K562 (cell line): ENCODE measurements around the gene PLA2G4F. TPM values are rescaled to one million over a fixed set of nuclear protein-coding genes. Genes with fewer than 3 reads are reported as not detected.

ENCODE experiments used
- ATAC-seq: fragments of 200-7000 bp; cut with Tn5 transposase; 3 replicates; pipeline ENCODE4 v1.9.1; 2020; ENCODE audit warnings: moderate library complexity
- BruUV-seq: library from RNA; stranded (reverse); fragments of 400-500 nt; replicated peaks from 2 replicates; lab custom pipeline; 2021; lab: Mats Ljungman, UMichigan
- CTCF ChIA-PET: fragments of 300-600 bp; formaldehyde crosslinking; extraction: SDS; loops from one replicate; lab custom pipeline; 2021; ENCODE audit warnings: low intra/inter-chr PET ratio; lab: Yijun Ruan, JAX
- POLR2A ChIA-PET: fragments of 300-600, 350-650 bp; sonication (Branson Sonifier 250); formaldehyde crosslinking; extraction: SDS; loops from one replicate; lab custom pipeline; 2021; ENCODE audit warnings: antibody characterized with exemption, inconsistent platforms; lab: Yijun Ruan, JAX
- DNase-seq, 4 experiments: peaks; one replicate each; pipeline versions ENCODE4 v3.0.0 to v3.0.0-alpha.2; 2011 to 2018; ENCODE audit warnings: low spot score in 3 of 4, mixed read lengths in 3 of 4; ENCODE audit errors: extremely low read depth in 1 of 4
- FAIRE-seq: peaks from 2 replicates; lab custom pipeline; 2011; peaks lifted over from hg19 to GRCh38; lab: Jason Lieb, UNC
- H2AFZ ChIP-seq: 2 replicates; pipeline ENCODE4 v1.6.0; 2011; ENCODE audit warnings: low read depth, low read length, control low read depth, inconsistent platforms
- H3K27ac ChIP-seq: fragments of 200-600 bp; 3 replicates; pipeline ENCODE4 v1.8.0; 2011; ENCODE audit warnings: low read depth, mild to moderate bottlenecking, control low read depth, inconsistent platforms, low read length, moderate library complexity, mixed read lengths; ENCODE audit errors: extremely low read depth
- H3K27me3 ChIP-seq, 2 experiments: fragments of 300-600 bp in 1 of 2; 2 replicates in 1 of 2; 3 replicates in 1 of 2; pipeline versions ENCODE4 v1.6.0 to v1.8.0; 2011; ENCODE audit warnings: inconsistent platforms in 2 of 2, low read length in 2 of 2, mild to moderate bottlenecking in 1 of 2, mixed read lengths in 1 of 2, moderate library complexity in 1 of 2; ENCODE audit not compliant: control insufficient read depth in 2 of 2, insufficient read depth in 2 of 2
- H3K36me3 ChIP-seq: fragments of 300-600 bp; 3 replicates; pipeline ENCODE4 v1.8.0; 2011; ENCODE audit warnings: mild to moderate bottlenecking, low read length, inconsistent platforms; ENCODE audit not compliant: control insufficient read depth, insufficient read depth
- H3K4me1 ChIP-seq, 2 experiments: fragments of 200-600 bp in 1 of 2; replicated peaks in 1 of 2; 2 replicates in 1 of 2; 3 replicates in 1 of 2; pipeline versions ENCODE4 v1.5.1 to v1.8.0; 2011; ENCODE audit warnings: inconsistent platforms in 2 of 2, low read length in 2 of 2, mild to moderate bottlenecking in 1 of 2, mixed read lengths in 1 of 2, moderate library complexity in 1 of 2; ENCODE audit not compliant: control insufficient read depth in 2 of 2, insufficient read depth in 2 of 2
- H3K4me2 ChIP-seq: 2 replicates; pipeline ENCODE4 v1.6.1; 2011; ENCODE audit warnings: low read length, control low read depth, inconsistent platforms, mixed read lengths; ENCODE audit not compliant: insufficient read depth
- H3K4me3 ChIP-seq: fragments of 200-600 bp; sonication (generic), shearing (Covaris generic); 2 replicates; pipeline ENCODE4 v1.5.1; 2016; ENCODE audit warnings: control low read depth, inconsistent platforms
- H3K79me2 ChIP-seq: fragments of 200-600 bp; 3 replicates; pipeline ENCODE4 v1.8.0; 2011; ENCODE audit warnings: low read length, inconsistent platforms; ENCODE audit not compliant: control insufficient read depth, insufficient read depth
- H3K9ac ChIP-seq, 2 experiments: 2 replicates each; pipeline versions ENCODE4 v1.6.0 to v1.6.1; 2011; ENCODE audit warnings: low read depth in 2 of 2, low read length in 2 of 2, control low read depth in 1 of 2, inconsistent platforms in 1 of 2, mild to moderate bottlenecking in 1 of 2, mixed read lengths in 1 of 2; ENCODE audit not compliant: insufficient read depth in 1 of 2
- H3K9me1 ChIP-seq: one replicate; pipeline ENCODE4 v1.6.0; 2011; ENCODE audit warnings: inconsistent platforms, mild to moderate bottlenecking, low read length, moderate library complexity; ENCODE audit not compliant: control insufficient read depth, insufficient read depth
- H3K9me3 ChIP-seq: replicated peaks from 2 replicates; pipeline ENCODE4 v1.5.1; 2011; ENCODE audit warnings: low read depth, low read length, inconsistent platforms; ENCODE audit not compliant: control insufficient read depth, insufficient read depth
- H4K20me1 ChIP-seq: replicated peaks from 2 replicates; pipeline ENCODE4 v1.6.1; 2011; ENCODE audit warnings: low read length, inconsistent platforms, mixed read lengths; ENCODE audit not compliant: control insufficient read depth, insufficient read depth
- KAT2B ChIP-seq: IDR thresholded peaks from one replicate; pipeline ENCODE4 v1.6.1; 2012; ENCODE audit warnings: low read depth, mild to moderate bottlenecking, control low read depth, inconsistent platforms, low read length, moderate library complexity
- MED1 ChIP-seq: sonication (generic); formaldehyde crosslinking; IDR thresholded peaks from 2 replicates; pipeline ENCODE4 v1.8.1; 2023; ENCODE audit warnings: missing genetic modification reagents, borderline replicate concordance
- MIER1 ChIP-seq: fragments of 450-650 bp; IDR thresholded peaks from 2 replicates; pipeline ENCODE4 v1.6.1; 2016; ENCODE audit warnings: antibody characterized with exemption, mild to moderate bottlenecking, low read depth
- NRF1 ChIP-seq, 2 experiments: fragments of 450-650 bp; IDR thresholded peaks in 1 of 2; conservative IDR thresholded peaks in 1 of 2; 2 replicates each; pipeline ENCODE4 v1.6.1; 2014; ENCODE audit warnings: mild to moderate bottlenecking in 2 of 2
- POLR2G ChIP-seq: fragments of 200-400 bp; formaldehyde crosslinking; IDR thresholded peaks from 2 replicates; pipeline ENCODE4 v1.6.1; 2017; ENCODE audit warnings: low read depth, mild to moderate bottlenecking, antibody characterized with exemption, low read length, moderate library complexity
- SMAD1 ChIP-seq: fragments of 150-350 bp; IDR thresholded peaks from 2 replicates; pipeline ENCODE4 v1.6.1; 2014; ENCODE audit warnings: low read length, low read depth; ENCODE audit not compliant: partially characterized antibody
- STAT6 ChIP-seq: sonication (generic); formaldehyde crosslinking; IDR thresholded peaks from 2 replicates; pipeline ENCODE4 v1.8.1; 2023; ENCODE audit warnings: mild to moderate bottlenecking, missing genetic modification reagents
- TAF7 ChIP-seq: fragments of 450-650 bp; IDR thresholded peaks from 2 replicates; pipeline ENCODE4 v1.6.1; 2016; ENCODE audit warnings: missing genetic modification characterization, missing compliant biosample characterization
- ZFP1 ChIP-seq: fragments of 450-650 bp; formaldehyde crosslinking; IDR thresholded peaks from 2 replicates; pipeline ENCODE4 v1.4.0; 2020; ENCODE audit warnings: mild to moderate bottlenecking, mixed read lengths
- ZSCAN32 ChIP-seq: fragments of 450-650 bp; formaldehyde crosslinking; IDR thresholded peaks from 2 replicates; pipeline ENCODE4 v1.4.0; 2020; ENCODE audit warnings: mild to moderate bottlenecking, moderate library complexity
- WGBS: fragments of 100-300 bp; shearing (Covaris generic); methylation state at CpG from one replicate; pipeline ENCODE4 v1.1.6; 2016; ENCODE audit warnings: low coverage, mixed read lengths; ENCODE audit not compliant: insufficient coverage; ENCODE audit errors: missing lambda C conversion rate; 5-methylcytosine and 5-hydroxymethylcytosine counted together
- in situ Hi-C: fragments of 300-500 bp; cut with MboI; formaldehyde crosslinking; loops from 4 replicates; pipeline ENCODE4 v1.15.0; 2018; ENCODE audit warnings: inconsistent platforms, mixed read lengths
- intact Hi-C: fragments of 100-400 bp; cut with micrococcal nuclease; formaldehyde crosslinking; loops from 2 replicates; pipeline ENCODE4 v1.14.2; 2022
- polyA plus RNA-seq, 8 experiments: library from polyadenylated mRNA; depleted of rRNA in 4 of 8; stranded (reverse) in 5 of 8; unstranded in 3 of 8; fragments of >200 nt; fragmentation: Nextera tagmentation in 2 of 8; fragmentation: Illumina TruSeq in 1 of 8; extraction: Ambion mirVana in 2 of 8; extraction: Trizol in 1 of 8; gene quantifications; 2 replicates each; pipeline versions ENCODE4 v1.2.1 to v1.2.3, GENCODE V29; 2011 to 2014; ENCODE audit warnings: inconsistent platforms in 1 of 8, missing spikeins in 1 of 8
- total RNA-seq, 7 experiments: library from RNA; depleted of rRNA in 6 of 7; stranded (reverse); fragments of >200 nt in 6 of 7; fragmentation: Illumina TruSeq in 2 of 7; extraction: Trizol in 2 of 7; gene quantifications; 2 replicates each; pipeline versions ENCODE4 v1.2.1 to v1.2.3, GENCODE V29; 2011 to 2021; ENCODE audit warnings: low replicate concordance in 1 of 7
- TF ChIP-seq, protein P1 (sequence below): fragments of 250-450 bp; sonication (Bioruptor Pico); IDR thresholded peaks from 2 replicates; pipeline ENCODE4 v1.8.0; 2022; ENCODE audit warnings: inconsistent platforms, mild to moderate bottlenecking, moderate library complexity, borderline replicate concordance

The PLA2G4F gene
- total and polyA plus RNA-seq, 9 of the 15 experiments (the other 6 are each of a cell fraction or from before 2014, with no cell fraction given), result 0.02 TPM; not detected in 8

- H3K9me1 ChIP-seq, result no peaks in the 10 kb centered on the region
- H4K20me1 ChIP-seq, result no peaks in the 10 kb centered on the region
- ATAC-seq, result no peak
- CTCF ChIA-PET, result no interaction called here
- H3K79me2 ChIP-seq, result no peaks in the 10 kb centered on the region
- no peak overlapping the region for H3K27ac ChIP-seq
- no peak for FAIRE-seq
- TF ChIP-seq TAF7 (tag) (no peak), ZSCAN32 (no peak), SMAD1 (no peak), KAT2B (no peak), NRF1 (conservative IDR thresholded peaks at IDR 0.05 in 1 of 2, IDR thresholded peaks at IDR 0.05 in 1 of 2) (no peak), MED1 (CRISPR knock-in tag) (no peak), POLR2G (no peak), STAT6 (CRISPR knock-in tag) (no peak), MIER1 (no peak), ZFP1 (no peak)
- TF ChIP-seq, protein P1, sequence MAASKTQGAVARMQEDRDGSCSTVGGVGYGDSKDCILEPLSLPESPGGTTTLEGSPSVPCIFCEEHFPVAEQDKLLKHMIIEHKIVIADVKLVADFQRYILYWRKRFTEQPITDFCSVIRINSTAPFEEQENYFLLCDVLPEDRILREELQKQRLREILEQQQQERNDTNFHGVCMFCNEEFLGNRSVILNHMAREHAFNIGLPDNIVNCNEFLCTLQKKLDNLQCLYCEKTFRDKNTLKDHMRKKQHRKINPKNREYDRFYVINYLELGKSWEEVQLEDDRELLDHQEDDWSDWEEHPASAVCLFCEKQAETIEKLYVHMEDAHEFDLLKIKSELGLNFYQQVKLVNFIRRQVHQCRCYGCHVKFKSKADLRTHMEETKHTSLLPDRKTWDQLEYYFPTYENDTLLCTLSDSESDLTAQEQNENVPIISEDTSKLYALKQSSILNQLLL (CRISPR knock-in tag), result no peak
- TF ChIP-seq, all 486 proteins: peak for 0
- H3K9ac ChIP-seq, result peak overlapping the region in 1 of 2 experiments; percentile 29; a peak in 1 of 4 replicates
- 85% methylated on average over 6 of the region's 6 CpGs for WGBS
- no TSS peak for BruUV-seq
- H3K4me1 ChIP-seq, result no peaks in the 10 kb centered on the region
- H3K4me3 ChIP-seq, result no peak overlapping the region
- no peaks in the 10 kb centered on the region for H3K9me3 ChIP-seq
- no peak overlapping the region for H2AFZ ChIP-seq
- H3K27me3 ChIP-seq, result no peaks in the 10 kb centered on the region
- DNase-seq, result no peak
- H3K4me2 ChIP-seq, result no peak overlapping the region
- peaks cover 84% of the 10 kb centered on the region for H3K36me3 ChIP-seq
- POLR2A ChIA-PET, result interaction anchor here (1.0 to 1.6 kb wide), 2 partner anchors 9 to 11 kb away, joined by 5 to 7 read pairs; partner anchors contain the start of gene PLA2G4F
- in situ Hi-C loops, result no loop called here
- intact Hi-C loops, result no loop called here
Measured at GRCh38 chr15:42165106-42165505, 8.7 kb upstream of the PLA2G4F start.
